HL-60 (cell line): ENCODE data around the gene LRRC61.

Experiments
- GABPA ChIP-seq: IDR thresholded peaks from 2 replicates; pipeline ENCODE4 v1.6.1; 2012; ENCODE audit warnings: low read depth
- POLR2AphosphoS5 ChIP-seq: IDR thresholded peaks from 2 replicates; pipeline ENCODE4 v1.6.1; 2012; ENCODE audit warnings: low read depth
- TF ChIP-seq, protein P1 (sequence below): IDR thresholded peaks from one replicate; pipeline ENCODE4 v1.5.1; 2011; ENCODE audit warnings: low read length, control low read depth, inconsistent platforms; ENCODE audit not compliant: insufficient read depth

GRCh38 chr7:150361807-150362621 lies 38.9 kb downstream of the LRRC61 start:
- TF ChIP-seq POLR2AphosphoS5 (no peak), GABPA (no peak)
- TF ChIP-seq, protein P1, sequence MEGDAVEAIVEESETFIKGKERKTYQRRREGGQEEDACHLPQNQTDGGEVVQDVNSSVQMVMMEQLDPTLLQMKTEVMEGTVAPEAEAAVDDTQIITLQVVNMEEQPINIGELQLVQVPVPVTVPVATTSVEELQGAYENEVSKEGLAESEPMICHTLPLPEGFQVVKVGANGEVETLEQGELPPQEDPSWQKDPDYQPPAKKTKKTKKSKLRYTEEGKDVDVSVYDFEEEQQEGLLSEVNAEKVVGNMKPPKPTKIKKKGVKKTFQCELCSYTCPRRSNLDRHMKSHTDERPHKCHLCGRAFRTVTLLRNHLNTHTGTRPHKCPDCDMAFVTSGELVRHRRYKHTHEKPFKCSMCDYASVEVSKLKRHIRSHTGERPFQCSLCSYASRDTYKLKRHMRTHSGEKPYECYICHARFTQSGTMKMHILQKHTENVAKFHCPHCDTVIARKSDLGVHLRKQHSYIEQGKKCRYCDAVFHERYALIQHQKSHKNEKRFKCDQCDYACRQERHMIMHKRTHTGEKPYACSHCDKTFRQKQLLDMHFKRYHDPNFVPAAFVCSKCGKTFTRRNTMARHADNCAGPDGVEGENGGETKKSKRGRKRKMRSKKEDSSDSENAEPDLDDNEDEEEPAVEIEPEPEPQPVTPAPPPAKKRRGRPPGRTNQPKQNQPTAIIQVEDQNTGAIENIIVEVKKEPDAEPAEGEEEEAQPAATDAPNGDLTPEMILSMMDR, result no peak
